Adrenal gland (tissue), 19 donors: ENCODE measurements around the gene MARCHF9. TPM values are rescaled to one million over a fixed set of nuclear protein-coding genes. Genes with fewer than 3 reads are reported as not detected.

Experiments
- DNase-seq, 7 donors: peaks; one replicate each; pipeline ENCODE4 v3.0.0-alpha.2; 2019 to 2020
- H3K27ac ChIP-seq, 5 donors: fragments of 200-600 bp; sonication (generic) in 4 of 5; 1 replicate in 3 of 5; 2 replicates in 2 of 5; pipeline versions ENCODE4 v1.5.1 to v1.8.0; 2016 to 2020; ENCODE audit warnings: mild to moderate bottlenecking in 1 of 5
- H3K27me3 ChIP-seq: fragments of 200-600 bp; 2 replicates; pipeline ENCODE4 v1.8.0; 2021
- H3K36me3 ChIP-seq, 2 donors: fragments of 200-600 bp; replicated peaks in 1 of 2; 1 replicate in 1 of 2; 2 replicates in 1 of 2; pipeline versions ENCODE4 v1.5.1 to v1.8.0; 2018 to 2022
- H3K4me1 ChIP-seq, 2 donors: fragments of 200-600 bp; replicated peaks in 1 of 2; 1 replicate in 1 of 2; 2 replicates in 1 of 2; pipeline versions ENCODE4 v1.5.1 to v1.8.0; 2018 to 2021
- H3K4me3 ChIP-seq, 4 donors: fragments of 200-600 bp; sonication (generic) in 3 of 4; one replicate each; pipeline ENCODE4 v1.5.1; 2016 to 2018
- H3K9me3 ChIP-seq, 3 donors: fragments of 200-600 bp; sonication (generic) in 1 of 3; replicated peaks in 1 of 3; 1 replicate in 2 of 3; 2 replicates in 1 of 3; pipeline versions ENCODE4 v1.5.1 to v1.8.0; 2016 to 2021
- POLR2A ChIP-seq, 2 donors: fragments of 450-650 bp; IDR thresholded peaks; one replicate each; pipeline ENCODE4 v1.6.1; 2017; ENCODE audit warnings: antibody characterized with exemption in 2 of 2, mild to moderate bottlenecking in 2 of 2, moderate library complexity in 1 of 2
- WGBS, 4 donors: extraction: QIAGEN DNeasy Blood & Tissue Kit in 2 of 4; methylation state at CpG; one replicate each; pipeline versions ENCODE4 v1.1.5 to v1.1.7; 2013 to 2017; 5-methylcytosine and 5-hydroxymethylcytosine counted together
- intact Hi-C, 2 donors: fragments of 100-400 bp; cut with DNase I; formaldehyde crosslinking; loops; one replicate each; pipeline versions ENCODE4 v1.14.1 to v1.15.0; 2022 to 2023
- long read RNA-seq, 10 donors: library from polyadenylated mRNA in 3 of 10; unstranded in 2 of 10; stranded (forward) in 1 of 10; transcript quantifications; one replicate each; pipeline ENCODE4 v2.0.0 and lab custom pipeline, GENCODE V29; 2021 to 2026
- polyA plus RNA-seq, 3 donors: library from polyadenylated mRNA; stranded (reverse); fragments of 200-250 nt in 2 of 3; fragments of 350-450 nt in 1 of 3; fragmentation: Illumina TruSeq in 1 of 3; extraction: RNeasy Lipid Tissue Mini Kit (QIAGEN cat#74804) in 1 of 3; gene quantifications; one replicate each; pipeline ENCODE4 v1.2.3, GENCODE V29; 2013 to 2014
- total RNA-seq, 9 donors: library from RNA; depleted of rRNA in 4 of 9; stranded (reverse); fragments of >200 nt in 4 of 9; fragments of 120-200 nt in 1 of 9; fragmentation: NEBNext Ultra II Directional in 1 of 9; extraction: Animal tissue kit (Norgen Biotek cat#: 25700) in 1 of 9; gene quantifications; one replicate each; pipeline versions ENCODE4 v1.1.0 to v1.2.4, GENCODE V29; 2013 to 2023
- TF ChIP-seq, protein P1 (sequence below), 6 experiments: fragments of 450-650 bp in 4 of 6; fragments of 200-600 bp in 2 of 6; sonication (generic) in 1 of 6; IDR thresholded peaks; 1 replicate in 5 of 6; 2 replicates in 1 of 6; pipeline versions ENCODE4 v1.5.1 to v1.8.0; 2016 to 2021; ENCODE audit warnings: antibody characterized with exemption in 6 of 6, mild to moderate bottlenecking in 2 of 6, moderate library complexity in 1 of 6
- donor health status: healthy with polysubstance abuse.
- donor health status: Bipolar disorder and iron deficiency.
- donor health status: DM: yes; HTN: yes; CAD: no.
- donor health status: DM: no; HTN: no; CAD: no.
- donor health status: DM: no; HTN: no; CAD: no.
- donor health status: DM: yes; HTN: yes; CAD: no.

The MARCHF9 gene
- total RNA-seq, result 10 to 100 TPM in 7 of 9 donors, 1 to 10 TPM in 2; 6.7 to 23.4 (median 16.5) TPM
- polyA plus RNA-seq, result 10 to 100 TPM in 2 of 3 donors, 1 to 10 TPM in 1; 9.5 to 45.1 (median 44.0) TPM
- long read RNA-seq, donor 1, partial matches to known transcripts, result 0 of 6 reads
- long read RNA-seq, donor 1, other reads (novel, unspliced or antisense), result 0 of 6 reads
- long read RNA-seq, donor 2, partial matches to known transcripts, result 0 of 2 reads
- long read RNA-seq, donor 2, other reads (novel, unspliced or antisense), result 0 of 2 reads
- long read RNA-seq, donor 3, partial matches to known transcripts, result 0 of 1 reads
- long read RNA-seq, donor 3, other reads (novel, unspliced or antisense), result 0 of 1 reads
- long read RNA-seq, donor 4, partial matches to known transcripts, result 0 of 2 reads
- long read RNA-seq, donor 4, other reads (novel, unspliced or antisense), result 0 of 2 reads
- long read RNA-seq, donor 5, transcript MARCH9-201 (4 exons, 2,982 nt), result major isoform, 6 of 11 reads
- long read RNA-seq, donor 5, partial matches to known transcripts, result 3 of 11 reads
- long read RNA-seq, donor 5, other reads (novel, unspliced or antisense), result 2 of 11 reads
- long read RNA-seq, donor 6, partial matches to known transcripts, result 0 of 1 reads
- long read RNA-seq, donor 6, other reads (novel, unspliced or antisense), result 0 of 1 reads
- long read RNA-seq, donor 7, partial matches to known transcripts, result 0 of 2 reads
- long read RNA-seq, donor 7, other reads (novel, unspliced or antisense), result 0 of 2 reads
- long read RNA-seq, donor 8, partial matches to known transcripts, result 5 of 10 reads
- long read RNA-seq, donor 8, other reads (novel, unspliced or antisense), result 0 of 10 reads
- long read RNA-seq, donor 9, partial matches to known transcripts, result 0 of 2 reads
- long read RNA-seq, donor 9, other reads (novel, unspliced or antisense), result 0 of 2 reads
- long read RNA-seq, donor 10, partial matches to known transcripts, result 0 of 3 reads
- long read RNA-seq, donor 10, other reads (novel, unspliced or antisense), result 0 of 3 reads

- Histone ChIP-seq H3K9me3 (no peaks in the 10 kb centered on the region), H3K4me3 (peak within 1 kb of the TSS in 2 of 4 donors; percentile 73 to 92), H3K4me1 (peaks cover 8 to 33% of the 10 kb centered on the region in 2 donors), H3K27ac (peak within 1 kb of the TSS in 2 of 5 donors; percentile 38 to 65), H3K27me3 (no peaks in the 10 kb centered on the region), H3K36me3 (peaks cover 0 to 33% of the 10 kb centered on the region in 2 donors)
- 1 to 2% (median 2%) methylated on average over 11 to 39 of the region's 41 CpGs for WGBS, 4 donors
- intact Hi-C loops, result no loop called here
- DNase-seq, result peak; percentile 60 to 81 (median 72)
- TF ChIP-seq, protein P1, sequence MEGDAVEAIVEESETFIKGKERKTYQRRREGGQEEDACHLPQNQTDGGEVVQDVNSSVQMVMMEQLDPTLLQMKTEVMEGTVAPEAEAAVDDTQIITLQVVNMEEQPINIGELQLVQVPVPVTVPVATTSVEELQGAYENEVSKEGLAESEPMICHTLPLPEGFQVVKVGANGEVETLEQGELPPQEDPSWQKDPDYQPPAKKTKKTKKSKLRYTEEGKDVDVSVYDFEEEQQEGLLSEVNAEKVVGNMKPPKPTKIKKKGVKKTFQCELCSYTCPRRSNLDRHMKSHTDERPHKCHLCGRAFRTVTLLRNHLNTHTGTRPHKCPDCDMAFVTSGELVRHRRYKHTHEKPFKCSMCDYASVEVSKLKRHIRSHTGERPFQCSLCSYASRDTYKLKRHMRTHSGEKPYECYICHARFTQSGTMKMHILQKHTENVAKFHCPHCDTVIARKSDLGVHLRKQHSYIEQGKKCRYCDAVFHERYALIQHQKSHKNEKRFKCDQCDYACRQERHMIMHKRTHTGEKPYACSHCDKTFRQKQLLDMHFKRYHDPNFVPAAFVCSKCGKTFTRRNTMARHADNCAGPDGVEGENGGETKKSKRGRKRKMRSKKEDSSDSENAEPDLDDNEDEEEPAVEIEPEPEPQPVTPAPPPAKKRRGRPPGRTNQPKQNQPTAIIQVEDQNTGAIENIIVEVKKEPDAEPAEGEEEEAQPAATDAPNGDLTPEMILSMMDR (IDR thresholded peaks at IDR 0.05), result no peak
- no peak for TF ChIP-seq POLR2A (IDR thresholded peaks at IDR 0.05)
These were observed at the start of gene MARCHF9 for GRCh38 chr12:57754411-57755193. Gene MARCHF9 (plus strand): TSS chr12:57755103. CDS start chr12:57755529, 426 bp downstream.

- no peak for TF ChIP-seq POLR2A (IDR thresholded peaks at IDR 0.05)
- TF ChIP-seq, protein P1 (IDR thresholded peaks at IDR 0.05), result no peak
- intact Hi-C loops, result no loop called here
- Histone ChIP-seq H3K36me3 (peaks cover 0 to 13% of the 10 kb centered on the region in 2 donors), H3K9me3 (no peaks in the 10 kb centered on the region), H3K27ac (no peak overlapping the region), H3K4me3 (no peak overlapping the region), H3K27me3 (no peaks in the 10 kb centered on the region), H3K4me1 (no peaks in the 10 kb centered on the region)
- no peak for DNase-seq
- WGBS, 4 donors, result 93 to 95% (median 94%) methylated on average over 3 of the region's 3 CpGs
These were observed 47.7 kb upstream of the MARCHF9 start for GRCh38 chr12:57707250-57707649.

DNA sequence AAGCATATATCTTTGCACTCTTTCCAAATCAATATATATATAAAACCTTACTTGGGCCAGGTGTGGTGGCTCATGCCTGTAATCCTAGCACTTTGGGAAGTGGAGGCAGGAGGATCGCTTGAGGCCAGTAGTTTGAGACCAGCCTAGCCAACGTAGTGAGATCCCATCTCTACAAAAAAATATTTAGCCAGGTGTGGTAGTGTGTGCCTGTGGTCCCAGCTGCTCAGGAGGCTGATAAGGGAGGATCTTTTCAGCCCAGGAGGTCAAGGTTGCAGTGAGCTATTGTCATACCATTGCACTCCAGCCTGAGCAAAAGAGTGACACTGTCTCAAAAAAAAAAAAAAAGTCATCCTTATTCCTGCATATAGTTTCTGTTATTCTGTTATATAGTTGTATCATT lies 46.6 kb upstream of the MARCHF9 start:
- TF ChIP-seq, protein P1 (IDR thresholded peaks at IDR 0.05), result no peak
- TF ChIP-seq POLR2A (IDR thresholded peaks at IDR 0.05), result no peak
- Histone ChIP-seq H3K27ac (no peak overlapping the region), H3K9me3 (no peaks in the 10 kb centered on the region), H3K36me3 (peaks cover 0 to 13% of the 10 kb centered on the region in 2 donors), H3K4me1 (no peaks in the 10 kb centered on the region), H3K27me3 (no peaks in the 10 kb centered on the region), H3K4me3 (no peak overlapping the region)
- DNase-seq, result no peak
- 87 to 94% (median 92%) methylated on average over 2 of the region's 2 CpGs for WGBS, 4 donors
- intact Hi-C loops, result no loop called here
